ENCODE results near the gene ADGRV1. TPM values are rescaled to one million over a fixed set of nuclear protein-coding genes. Genes with fewer than 3 reads are reported as not detected.

ADGRV1 gene
- polyA plus RNA-seq, 3 donors, result 0.18 to 0.33 TPM; not detected in 1

GRCh38 chr5:91048073-91048472, 489.5 kb downstream of the ADGRV1 start:
- Histone ChIP-seq H3K36me3 (replicated peaks in 1 of 2; ENCODE audit: control insufficient read depth in 1 of 2, insufficient read depth in 2 of 2, low read length in 2 of 2) (no peaks in the 10 kb centered on the region), H3K27me3 (ENCODE audit: control insufficient read depth in 2 of 2, insufficient read depth in 2 of 2, low read length in 2 of 2) (no peaks in the 10 kb centered on the region), H3K9ac (ENCODE audit: insufficient read depth, low read length, poor library complexity, severe bottlenecking) (no peak overlapping the region), H3K79me2 (ENCODE audit: insufficient read depth, low read length) (no peaks in the 10 kb centered on the region), H2AFZ (ENCODE audit: insufficient read depth, low read depth, low read length, poor library complexity, severe bottlenecking) (no peak overlapping the region), H3K4me1 (ENCODE audit: control insufficient read depth in 1 of 2, insufficient read depth in 2 of 2, low read length in 2 of 2) (peaks cover 10 to 12% of the 10 kb centered on the region in 2 donors), H3K27ac (ENCODE audit: low read depth in 1 of 2, low read length in 2 of 2) (no peak overlapping the region), H3K4me2 (replicated peaks; ENCODE audit: extremely low read depth, low read length, poor library complexity, severe bottlenecking) (no peak overlapping the region), H3K4me3 (replicated peaks in 1 of 3; ENCODE audit: low read depth in 2 of 3, low read length in 3 of 3) (no peak overlapping the region), H4K20me1 (ENCODE audit: insufficient read depth, low read length) (no peaks in the 10 kb centered on the region), H3K9me3 (replicated peaks in 1 of 2; ENCODE audit: control insufficient read depth in 1 of 2, insufficient read depth in 1 of 2, low read length in 2 of 2) (no peaks in the 10 kb centered on the region)
- H3K9me3 Mint-ChIP-seq, result peaks cover 0 to 11% (median 3%) of the 10 kb centered on the region in 7 donors
- no peak overlapping the region for H3K4me3 Mint-ChIP-seq
- DNase-seq, result no peak
- H3K27me3 Mint-ChIP-seq (ENCODE audit: low read depth in 3 of 3), result no peaks in the 10 kb centered on the region
- peaks cover 0 to 3% of the 10 kb centered on the region in 2 donors for H3K36me3 Mint-ChIP-seq
- no peak overlapping the region for H3K27ac Mint-ChIP-seq
- peaks cover 13% of the 10 kb centered on the region for H3K4me1 Mint-ChIP-seq
- no peak for TF ChIP-seq CTCF (IDR thresholded peaks at IDR 0.05)
- intact Hi-C loops (cut with micrococcal nuclease), result no loop called here

GRCh38 chr5:91049112-91049511, 490.5 kb downstream of the ADGRV1 start:
- intact Hi-C loops (cut with micrococcal nuclease), result no loop called here

More at GRCh38 chr5:91049112-91049511, 490.5 kb downstream of the ADGRV1 start:
- Histone ChIP-seq H2AFZ (ENCODE audit: insufficient read depth, low read depth, low read length, poor library complexity, severe bottlenecking) (no peak overlapping the region), H3K4me3 (replicated peaks in 1 of 3; ENCODE audit: low read depth in 2 of 3, low read length in 3 of 3) (no peak overlapping the region), H3K4me1 (ENCODE audit: control insufficient read depth in 1 of 2, insufficient read depth in 2 of 2, low read length in 2 of 2) (peaks cover 20 to 23% of the 10 kb centered on the region in 2 donors), H3K27me3 (ENCODE audit: control insufficient read depth in 2 of 2, insufficient read depth in 2 of 2, low read length in 2 of 2) (no peaks in the 10 kb centered on the region), H3K27ac (ENCODE audit: low read depth in 1 of 2, low read length in 2 of 2) (no peak overlapping the region), H3K79me2 (ENCODE audit: insufficient read depth, low read length) (no peaks in the 10 kb centered on the region), H3K9ac (ENCODE audit: insufficient read depth, low read length, poor library complexity, severe bottlenecking) (no peak overlapping the region), H3K36me3 (replicated peaks in 1 of 2; ENCODE audit: control insufficient read depth in 1 of 2, insufficient read depth in 2 of 2, low read length in 2 of 2) (no peaks in the 10 kb centered on the region), H4K20me1 (ENCODE audit: insufficient read depth, low read length) (no peaks in the 10 kb centered on the region), H3K4me2 (replicated peaks; ENCODE audit: extremely low read depth, low read length, poor library complexity, severe bottlenecking) (no peak overlapping the region), H3K9me3 (replicated peaks in 1 of 2; ENCODE audit: control insufficient read depth in 1 of 2, insufficient read depth in 1 of 2, low read length in 2 of 2) (no peaks in the 10 kb centered on the region)
- Mint-ChIP-seq H3K4me3 (no peak overlapping the region), H3K9me3 (peaks cover 0 to 11% (median 3%) of the 10 kb centered on the region in 7 donors), H3K27me3 (ENCODE audit: low read depth in 3 of 3) (no peaks in the 10 kb centered on the region), H3K27ac (no peak overlapping the region), H3K36me3 (peaks cover 0 to 3% of the 10 kb centered on the region in 2 donors), H3K4me1 (peaks cover 21% of the 10 kb centered on the region)
- DNase-seq, result no peak
- no peak for TF ChIP-seq CTCF (IDR thresholded peaks at IDR 0.05)

Measured in CD14-positive monocyte (primary cell).